ENCODE measurements around the gene SMAD6. TPM values are rescaled to one million over a fixed set of nuclear protein-coding genes. Genes with fewer than 3 reads are reported as not detected.
"Not testable (repeated sequence)": the region's sequence is repeated elsewhere in the genome, so short reads cannot be mapped to it uniquely, and the experiment has no call there.

Gene SMAD6
- total RNA-seq, 2 experiments from 2014 or later = 0.97 to 1.2 TPM

DNA sequence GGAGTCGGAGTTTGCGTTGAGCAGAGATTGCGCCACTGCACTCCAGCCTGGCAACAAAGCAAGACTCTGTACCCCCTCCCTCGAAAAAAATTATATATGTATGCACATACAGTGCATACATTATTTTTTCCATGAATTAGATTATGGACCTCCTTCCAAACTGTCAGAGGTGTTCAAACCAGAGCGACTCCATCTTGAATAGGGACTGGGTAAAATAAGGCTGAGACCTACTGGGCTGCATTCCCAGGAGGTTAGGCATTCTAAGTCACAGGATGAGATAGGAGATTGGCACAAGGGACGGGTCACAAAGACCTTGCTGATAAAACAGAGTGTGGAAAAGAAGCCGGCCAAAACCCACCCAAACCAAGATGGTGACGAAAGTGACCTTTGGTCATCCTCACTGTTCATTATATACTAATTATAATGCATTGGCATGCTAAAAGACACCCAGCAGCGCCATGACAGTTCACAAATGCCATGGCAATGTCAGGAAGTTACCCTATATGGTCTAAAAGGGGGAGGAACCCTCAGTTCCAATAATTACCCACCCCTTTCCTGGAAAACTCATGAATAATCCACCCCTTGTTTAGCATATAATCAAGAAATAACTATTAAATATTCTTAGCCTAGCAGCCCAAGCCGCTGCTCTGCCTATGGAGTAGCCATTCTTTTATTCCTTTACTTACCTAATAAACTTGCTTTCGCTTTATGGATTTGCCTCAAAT, 126.9 kb downstream of the SMAD6 start:
- CTCF ChIA-PET; POLR2A ChIA-PET; DNase-seq; ATAC-seq; H3K36me3 Mint-ChIP-seq (ENCODE audit: low read depth); H3K27me3 Mint-ChIP-seq (ENCODE audit: low read depth); H3K4me3 Mint-ChIP-seq; H3K9me3 Mint-ChIP-seq (ENCODE audit: insufficient read depth); H3K4me1 Mint-ChIP-seq (ENCODE audit: low read depth); H3K27ac Mint-ChIP-seq: not testable (repeated sequence)

DNA sequence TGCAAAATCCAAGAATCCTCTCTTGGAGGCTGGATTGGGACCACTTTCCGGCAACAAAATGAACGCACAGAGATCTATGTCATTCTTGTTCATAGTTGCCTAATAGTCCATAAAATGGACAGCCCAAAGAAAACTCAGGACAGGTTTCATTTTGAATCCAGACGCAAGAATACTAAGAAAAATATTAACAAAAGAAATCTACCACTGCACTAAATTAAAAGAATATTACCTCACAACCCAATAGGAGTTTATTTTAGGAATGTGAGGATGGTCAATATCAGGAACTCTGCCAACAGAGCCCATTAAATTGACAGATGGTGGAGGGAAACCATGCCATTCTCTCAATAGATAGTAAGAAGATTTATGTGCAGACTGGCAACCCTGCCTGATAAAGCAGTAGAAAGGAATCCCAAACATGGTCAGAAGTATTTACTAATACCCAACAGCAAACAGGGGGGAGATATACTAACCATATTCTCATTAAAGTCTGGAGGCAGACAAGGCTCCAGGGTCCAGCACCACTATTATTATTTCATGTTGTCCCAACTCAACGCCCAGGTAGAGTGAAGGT, 127.6 kb downstream of the SMAD6 start:
- Mint-ChIP-seq H3K27me3 (ENCODE audit: low read depth) (no peaks in the 10 kb centered on the region), H3K4me3 (no peak overlapping the region), H3K4me1 (ENCODE audit: low read depth) (no peaks in the 10 kb centered on the region), H3K27ac (no peak overlapping the region), H3K9me3 (ENCODE audit: insufficient read depth) (no peaks in the 10 kb centered on the region), H3K36me3 (ENCODE audit: low read depth) (no peaks in the 10 kb centered on the region)
- DNase-seq = no peak
- ChIA-PET CTCF (interaction anchor here (1.0 kb wide), 1 partner anchor 22 kb away, joined by 8 read pairs; no protein-coding TSS in a partner anchor), POLR2A (no interaction called here)
- ATAC-seq = no peak

DNA sequence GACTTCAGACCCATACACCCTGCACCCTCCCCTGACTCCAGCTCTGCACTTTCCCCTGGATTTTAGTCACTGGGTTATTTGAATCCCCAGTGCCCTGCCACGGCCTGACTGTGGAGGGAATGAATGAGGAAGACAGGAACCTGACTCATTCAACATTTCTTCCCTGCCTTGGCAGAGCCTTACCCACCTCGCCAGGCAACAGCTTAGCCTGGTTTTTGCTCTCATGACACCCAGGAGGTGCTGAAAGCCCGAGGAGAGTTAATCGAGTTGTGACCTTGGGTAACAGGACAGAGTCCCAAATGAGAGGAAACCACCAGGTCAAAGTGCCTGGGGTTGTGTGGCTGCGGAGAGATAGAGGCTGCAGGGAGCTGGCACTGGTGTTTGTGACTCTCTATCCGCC, 128.3 kb downstream of the SMAD6 start:
- H3K9me3 Mint-ChIP-seq (ENCODE audit: insufficient read depth) = no peaks in the 10 kb centered on the region
- no peaks in the 10 kb centered on the region for H3K27me3 Mint-ChIP-seq (ENCODE audit: low read depth)
- ATAC-seq (no peak), DNase-seq (no peak)
- H3K4me1 Mint-ChIP-seq (ENCODE audit: low read depth) = no peaks in the 10 kb centered on the region
- H3K36me3 Mint-ChIP-seq (ENCODE audit: low read depth) = no peaks in the 10 kb centered on the region
- no peak overlapping the region for H3K4me3 Mint-ChIP-seq
- ChIA-PET CTCF (interaction anchor here (1.0 kb wide), 1 partner anchor 22 kb away, joined by 8 read pairs; no protein-coding TSS in a partner anchor), POLR2A (no interaction called here)
- no peak overlapping the region for H3K27ac Mint-ChIP-seq

DNA sequence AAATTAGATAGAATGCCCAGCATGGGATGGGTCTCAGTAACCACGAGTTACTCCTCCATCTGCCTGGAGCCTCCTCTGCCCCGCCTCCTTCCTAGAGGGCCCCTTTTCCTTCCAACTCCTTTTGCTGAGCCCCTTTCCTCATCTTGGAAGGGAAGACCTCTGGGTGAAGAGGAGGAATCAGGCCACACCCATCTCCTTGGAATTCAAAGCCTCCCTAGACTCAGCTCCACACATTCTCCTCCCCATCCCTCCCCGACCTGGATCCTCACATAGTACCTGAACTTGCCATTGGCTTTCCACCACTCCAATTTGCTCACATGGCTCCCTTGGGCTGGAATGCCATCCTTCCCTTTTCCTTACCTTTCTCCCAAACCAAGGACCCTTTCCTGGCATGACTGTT, 128.8 kb downstream of the SMAD6 start:
- POLR2A ChIA-PET = no interaction called here
- no peak for ATAC-seq
- H3K9me3 Mint-ChIP-seq (ENCODE audit: insufficient read depth) = no peaks in the 10 kb centered on the region
- H3K36me3 Mint-ChIP-seq (ENCODE audit: low read depth) = no peaks in the 10 kb centered on the region
- no peak for DNase-seq
- H3K27me3 Mint-ChIP-seq (ENCODE audit: low read depth) = no peaks in the 10 kb centered on the region
- no peak overlapping the region for H3K27ac Mint-ChIP-seq
- no peak overlapping the region for H3K4me3 Mint-ChIP-seq
- no peaks in the 10 kb centered on the region for H3K4me1 Mint-ChIP-seq (ENCODE audit: low read depth)
- CTCF ChIA-PET = interaction anchor here (1.0 kb wide), 1 partner anchor 21 kb away, joined by 8 read pairs; no protein-coding TSS in a partner anchor

DNA sequence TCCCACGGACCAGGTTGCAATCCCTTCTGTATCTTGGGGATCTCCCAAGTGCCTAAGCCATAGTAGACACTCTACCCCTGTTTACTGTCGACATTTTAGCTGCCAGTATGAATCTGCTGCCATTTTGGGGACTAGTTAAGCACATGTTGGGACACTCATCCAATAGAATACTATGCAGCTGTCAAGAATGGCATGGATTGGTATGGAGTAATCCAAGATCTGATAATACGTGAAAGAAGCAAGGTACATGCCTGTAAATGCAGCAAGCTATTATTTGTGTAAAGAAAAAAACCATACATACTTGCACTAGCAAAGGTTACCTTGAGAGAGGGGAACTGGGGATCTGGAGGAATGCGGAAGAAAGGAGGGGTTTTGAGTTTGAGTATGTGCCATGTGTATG, 129.3 kb downstream of the SMAD6 start:
- no peak overlapping the region for H3K4me3 Mint-ChIP-seq
- H3K36me3 Mint-ChIP-seq (ENCODE audit: low read depth) = no peaks in the 10 kb centered on the region
- no peak overlapping the region for H3K27ac Mint-ChIP-seq
- no peaks in the 10 kb centered on the region for H3K4me1 Mint-ChIP-seq (ENCODE audit: low read depth)
- POLR2A ChIA-PET = no interaction called here
- ATAC-seq (no peak), DNase-seq (no peak)
- H3K27me3 Mint-ChIP-seq (ENCODE audit: low read depth) = no peaks in the 10 kb centered on the region
- no peaks in the 10 kb centered on the region for H3K9me3 Mint-ChIP-seq (ENCODE audit: insufficient read depth)
- CTCF ChIA-PET = no interaction called here

DNA sequence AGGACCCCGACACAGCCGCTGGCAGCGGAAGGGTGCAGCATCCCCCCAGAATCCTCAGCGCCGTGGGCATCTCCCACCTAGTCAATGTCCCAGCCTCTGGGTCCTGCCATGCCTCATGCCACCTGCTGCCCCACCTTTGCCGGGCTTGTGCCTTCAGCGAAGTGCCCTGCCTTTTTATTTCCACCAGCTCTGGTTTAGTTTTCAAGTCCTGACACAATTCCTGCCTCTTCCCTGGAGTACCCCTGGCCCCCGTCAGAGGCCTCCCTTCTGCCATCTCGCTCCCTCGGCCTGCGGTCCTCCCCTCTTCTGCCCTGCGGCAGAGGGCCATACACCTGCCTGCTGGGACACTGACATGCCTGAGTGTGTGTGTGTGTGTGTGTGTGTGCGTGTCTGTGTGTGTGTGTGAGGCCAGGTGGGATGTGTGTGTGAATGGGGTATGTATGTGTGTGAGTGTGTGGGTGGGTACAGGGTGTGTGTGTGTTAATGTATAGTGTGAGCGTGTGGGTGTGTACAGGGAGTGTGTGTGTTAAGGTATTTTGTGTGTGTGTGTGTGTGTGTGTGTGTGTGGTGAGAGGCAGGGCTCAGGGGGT, 129.9 kb downstream of the SMAD6 start:
- ATAC-seq (no peak), DNase-seq (no peak)
- CTCF ChIA-PET = no interaction called here
- POLR2A ChIA-PET = no interaction called here
- Mint-ChIP-seq H3K27me3 (ENCODE audit: low read depth) (no peaks in the 10 kb centered on the region), H3K9me3 (ENCODE audit: insufficient read depth) (no peaks in the 10 kb centered on the region), H3K4me1 (ENCODE audit: low read depth) (no peaks in the 10 kb centered on the region), H3K27ac (no peak overlapping the region), H3K4me3 (no peak overlapping the region), H3K36me3 (ENCODE audit: low read depth) (no peaks in the 10 kb centered on the region)

Other genes starting within 250 kb of the SMAD6 start
- 10 to 100 TPM; 25.0 to 25.7 TPM for gene SNAPC5, start 204.5 kb upstream of the SMAD6 start, total RNA-seq
- gene RPL4, start 197.4 kb upstream of the SMAD6 start, total RNA-seq = 1,000 to 10,000 TPM; 2,498 to 2,528 TPM
- gene ZWILCH, start 196.9 kb upstream of the SMAD6 start, total RNA-seq = 10 to 100 TPM; 37.2 to 44.8 TPM
- not detected for gene LCTL, start 136.2 kb upstream of the SMAD6 start, total RNA-seq